ENCODE results near the gene HPN. TPM values are rescaled to one million over a fixed set of nuclear protein-coding genes. Genes with fewer than 3 reads are reported as not detected.
A peak's percentile ranks its signal among the peaks of the same experiment; 100 is the strongest.

The HPN gene
- total RNA-seq, 4 donors from 2014 or later, result 1.3 to 3.5 (median 1.8) TPM; not detected in 1

DNA sequence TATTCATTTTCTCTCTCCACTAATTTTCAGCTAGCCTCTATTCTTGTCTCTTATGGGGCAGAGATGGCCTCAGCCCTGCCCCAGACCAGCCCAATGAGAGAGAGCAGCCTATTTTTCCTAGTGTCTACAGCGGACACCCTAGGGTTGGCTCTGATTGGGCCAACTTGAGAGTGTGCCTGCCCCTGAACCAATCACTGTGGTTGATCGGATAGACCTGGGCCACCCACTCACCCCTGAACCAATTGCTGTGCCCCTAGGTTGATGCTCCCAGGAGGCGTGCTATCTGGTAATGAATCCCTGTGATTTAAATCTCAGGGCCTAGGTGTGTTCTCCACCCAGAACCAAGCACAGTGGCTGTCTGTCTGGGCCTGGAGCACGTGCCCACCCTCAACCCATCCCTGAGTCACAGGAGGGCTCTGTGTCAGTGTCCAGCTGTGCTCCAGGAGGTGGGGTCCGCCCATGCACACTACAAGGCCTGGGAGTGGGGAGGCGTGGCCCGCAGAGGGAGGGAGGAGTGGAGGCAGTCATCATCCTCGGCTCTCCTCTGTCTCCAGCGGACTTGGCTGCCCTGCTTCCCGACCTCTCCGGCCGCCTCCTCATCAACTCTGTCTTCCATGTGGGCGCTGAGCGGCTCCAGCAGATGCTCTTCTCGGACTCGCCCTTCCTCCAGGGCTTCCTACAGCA is 26.1 kb upstream of the HPN start:
- Histone ChIP-seq H3K27ac (peak overlapping the region in 2 of 4 donors; percentile 0 to 6), H3K4me1 (peaks cover 0 to 26% (median 12%) of the 10 kb centered on the region in 4 donors), H3K9me3 (no peaks in the 10 kb centered on the region), H3K27me3 (no peaks in the 10 kb centered on the region), H3K4me3 (no peak overlapping the region), H3K36me3 (peaks cover 2 to 95% (median 39%) of the 10 kb centered on the region in 3 donors)
- 57 to 88% methylated on average over 9 to 16 of the region's 16 CpGs for WGBS, 2 donors
- TF ChIP-seq POLR2A (IDR thresholded peaks at IDR 0.05) (no peak), EP300 (IDR thresholded peaks at IDR 0.05) (no peak)
- TF ChIP-seq, protein P1, sequence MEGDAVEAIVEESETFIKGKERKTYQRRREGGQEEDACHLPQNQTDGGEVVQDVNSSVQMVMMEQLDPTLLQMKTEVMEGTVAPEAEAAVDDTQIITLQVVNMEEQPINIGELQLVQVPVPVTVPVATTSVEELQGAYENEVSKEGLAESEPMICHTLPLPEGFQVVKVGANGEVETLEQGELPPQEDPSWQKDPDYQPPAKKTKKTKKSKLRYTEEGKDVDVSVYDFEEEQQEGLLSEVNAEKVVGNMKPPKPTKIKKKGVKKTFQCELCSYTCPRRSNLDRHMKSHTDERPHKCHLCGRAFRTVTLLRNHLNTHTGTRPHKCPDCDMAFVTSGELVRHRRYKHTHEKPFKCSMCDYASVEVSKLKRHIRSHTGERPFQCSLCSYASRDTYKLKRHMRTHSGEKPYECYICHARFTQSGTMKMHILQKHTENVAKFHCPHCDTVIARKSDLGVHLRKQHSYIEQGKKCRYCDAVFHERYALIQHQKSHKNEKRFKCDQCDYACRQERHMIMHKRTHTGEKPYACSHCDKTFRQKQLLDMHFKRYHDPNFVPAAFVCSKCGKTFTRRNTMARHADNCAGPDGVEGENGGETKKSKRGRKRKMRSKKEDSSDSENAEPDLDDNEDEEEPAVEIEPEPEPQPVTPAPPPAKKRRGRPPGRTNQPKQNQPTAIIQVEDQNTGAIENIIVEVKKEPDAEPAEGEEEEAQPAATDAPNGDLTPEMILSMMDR (IDR thresholded peaks at IDR 0.05), result no peak
- DNase-seq (ENCODE audit: low spot score in 2 of 2), result peak in 1 of 2 donors; percentile 40

DNA sequence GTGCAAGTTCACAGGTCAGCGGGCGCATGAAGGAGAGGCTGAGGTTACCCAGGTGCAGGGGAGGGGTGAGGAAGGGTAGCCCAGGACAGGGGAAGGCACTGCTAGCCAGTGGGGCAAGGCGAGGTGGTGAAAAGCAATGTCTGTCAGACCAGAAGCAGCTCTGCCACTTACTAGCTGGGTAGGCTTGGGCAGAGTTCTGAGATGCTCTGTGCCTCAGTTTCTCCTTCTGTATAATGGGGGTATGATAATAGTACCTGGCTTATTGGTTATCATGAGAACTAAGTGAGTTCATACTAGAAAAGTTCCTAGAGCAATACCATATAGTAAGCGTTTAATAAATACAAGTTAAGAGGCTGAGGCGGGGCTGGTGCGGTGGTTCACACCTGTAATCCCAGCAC is 25.6 kb upstream of the HPN start:
- WGBS, 2 donors, result 87 to 90% methylated on average over 6 of the region's 6 CpGs
- no peaks in the 10 kb centered on the region for H3K27me3 ChIP-seq
- H3K4me1 ChIP-seq, result peaks cover 0 to 26% (median 12%) of the 10 kb centered on the region in 4 donors
- no peak overlapping the region for H3K4me3 ChIP-seq
- DNase-seq (ENCODE audit: low spot score in 2 of 2), result no peak
- no peak for TF ChIP-seq POLR2A (IDR thresholded peaks at IDR 0.05)
- TF ChIP-seq, protein P1 (IDR thresholded peaks at IDR 0.05), result no peak
- no peak for TF ChIP-seq EP300 (IDR thresholded peaks at IDR 0.05)
- H3K27ac ChIP-seq, result peak overlapping the region in 1 of 4 donors; percentile 0
- H3K9me3 ChIP-seq, result no peaks in the 10 kb centered on the region
- peaks cover 2 to 95% (median 41%) of the 10 kb centered on the region in 3 donors for H3K36me3 ChIP-seq

- no peaks in the 10 kb centered on the region for H3K9me3 ChIP-seq
- H3K27me3 ChIP-seq, result no peaks in the 10 kb centered on the region
- peaks cover 2 to 95% (median 46%) of the 10 kb centered on the region in 3 donors for H3K36me3 ChIP-seq
- peaks cover 0 to 25% (median 12%) of the 10 kb centered on the region in 4 donors for H3K4me1 ChIP-seq
- 70 to 90% methylated on average over 3 of the region's 3 CpGs for WGBS, 2 donors
- no peak overlapping the region for H3K4me3 ChIP-seq
- DNase-seq (ENCODE audit: low spot score in 2 of 2), result no peak
- TF ChIP-seq EP300 (IDR thresholded peaks at IDR 0.05) (peak in 1 of 2 donors; percentile 26), POLR2A (IDR thresholded peaks at IDR 0.05) (no peak)
- TF ChIP-seq, protein P1 (IDR thresholded peaks at IDR 0.05), result no peak
- peak overlapping the region in 1 of 4 donors; percentile 22 for H3K27ac ChIP-seq
Measured at GRCh38 chr19:35017507-35017906, 24.0 kb upstream of the HPN start.

DNA sequence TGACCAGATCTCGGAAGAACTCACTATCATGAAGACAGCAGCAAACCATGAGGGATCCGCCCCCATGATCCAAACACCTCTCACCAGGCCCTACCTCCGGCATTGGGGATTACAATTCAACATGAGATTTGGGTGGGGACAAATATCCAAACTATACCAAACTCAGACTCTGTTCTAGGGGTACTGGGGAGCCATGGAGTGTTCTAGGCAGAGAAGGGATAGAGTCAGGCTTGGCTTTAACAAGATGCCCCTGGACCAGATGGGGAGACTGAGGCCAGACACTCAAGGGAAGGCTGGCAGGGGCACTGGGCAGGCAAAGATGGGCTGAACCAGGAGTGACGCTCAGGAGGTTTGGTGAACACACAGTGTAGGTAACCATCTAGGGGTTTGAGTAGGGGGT is 23.1 kb upstream of the HPN start:
- Histone ChIP-seq H3K9me3 (no peaks in the 10 kb centered on the region), H3K36me3 (peaks cover 2 to 100% (median 46%) of the 10 kb centered on the region in 3 donors), H3K27ac (no peak overlapping the region), H3K4me3 (no peak overlapping the region), H3K4me1 (peaks cover 0 to 20% (median 5%) of the 10 kb centered on the region in 4 donors), H3K27me3 (no peaks in the 10 kb centered on the region)
- 92 to 95% methylated on average over 4 of the region's 4 CpGs for WGBS, 2 donors
- TF ChIP-seq EP300 (IDR thresholded peaks at IDR 0.05) (no peak), POLR2A (IDR thresholded peaks at IDR 0.05) (no peak)
- TF ChIP-seq, protein P1 (IDR thresholded peaks at IDR 0.05), result no peak
- DNase-seq (ENCODE audit: low spot score in 2 of 2), result no peak

- no peaks in the 10 kb centered on the region for H3K27me3 ChIP-seq
- no peak overlapping the region for H3K4me3 ChIP-seq
- DNase-seq (ENCODE audit: low spot score in 2 of 2), result no peak
- H3K9me3 ChIP-seq, result no peaks in the 10 kb centered on the region
- H3K36me3 ChIP-seq, result peaks cover 2 to 100% (median 52%) of the 10 kb centered on the region in 3 donors
- peaks cover 0 to 16% (median 2%) of the 10 kb centered on the region in 4 donors for H3K4me1 ChIP-seq
- H3K27ac ChIP-seq, result no peak overlapping the region
- WGBS, 2 donors, result 93 to 100% methylated on average over 1 to 12 of the region's 22 CpGs
- TF ChIP-seq POLR2A (IDR thresholded peaks at IDR 0.05) (no peak), EP300 (IDR thresholded peaks at IDR 0.05) (no peak)
- TF ChIP-seq, protein P1 (IDR thresholded peaks at IDR 0.05), result no peak
Measured at GRCh38 chr19:35019144-35019543, 22.4 kb upstream of the HPN start.

Measured in tibial nerve (tissue), 4 donors.